ENCODE measurements around the gene TRIM46.
A peak's percentile ranks its signal among the peaks of the same experiment; 100 is the strongest.

Gene TRIM46

GRCh38 chr1:155205969-155206593 lies 32.4 kb downstream of the TRIM46 start:
- Histone ChIP-seq H3K27me3 (replicated peaks; ENCODE audit: control insufficient read depth, insufficient read depth, low read length) (no peaks in the 10 kb centered on the region), H3K36me3 (ENCODE audit: control insufficient read depth, insufficient read depth, low read length) (no peaks in the 10 kb centered on the region), H3K4me3 (replicated peaks; ENCODE audit: low read depth, low read length) (no peak overlapping the region)
- no peak for DNase-seq (ENCODE audit: extremely low read depth, insufficient read length)
- TF ChIP-seq, protein P1, sequence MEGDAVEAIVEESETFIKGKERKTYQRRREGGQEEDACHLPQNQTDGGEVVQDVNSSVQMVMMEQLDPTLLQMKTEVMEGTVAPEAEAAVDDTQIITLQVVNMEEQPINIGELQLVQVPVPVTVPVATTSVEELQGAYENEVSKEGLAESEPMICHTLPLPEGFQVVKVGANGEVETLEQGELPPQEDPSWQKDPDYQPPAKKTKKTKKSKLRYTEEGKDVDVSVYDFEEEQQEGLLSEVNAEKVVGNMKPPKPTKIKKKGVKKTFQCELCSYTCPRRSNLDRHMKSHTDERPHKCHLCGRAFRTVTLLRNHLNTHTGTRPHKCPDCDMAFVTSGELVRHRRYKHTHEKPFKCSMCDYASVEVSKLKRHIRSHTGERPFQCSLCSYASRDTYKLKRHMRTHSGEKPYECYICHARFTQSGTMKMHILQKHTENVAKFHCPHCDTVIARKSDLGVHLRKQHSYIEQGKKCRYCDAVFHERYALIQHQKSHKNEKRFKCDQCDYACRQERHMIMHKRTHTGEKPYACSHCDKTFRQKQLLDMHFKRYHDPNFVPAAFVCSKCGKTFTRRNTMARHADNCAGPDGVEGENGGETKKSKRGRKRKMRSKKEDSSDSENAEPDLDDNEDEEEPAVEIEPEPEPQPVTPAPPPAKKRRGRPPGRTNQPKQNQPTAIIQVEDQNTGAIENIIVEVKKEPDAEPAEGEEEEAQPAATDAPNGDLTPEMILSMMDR (IDR thresholded peaks at IDR 0.05; ENCODE audit: insufficient read depth, low read length, poor library complexity, severe bottlenecking) = no peak

DNA sequence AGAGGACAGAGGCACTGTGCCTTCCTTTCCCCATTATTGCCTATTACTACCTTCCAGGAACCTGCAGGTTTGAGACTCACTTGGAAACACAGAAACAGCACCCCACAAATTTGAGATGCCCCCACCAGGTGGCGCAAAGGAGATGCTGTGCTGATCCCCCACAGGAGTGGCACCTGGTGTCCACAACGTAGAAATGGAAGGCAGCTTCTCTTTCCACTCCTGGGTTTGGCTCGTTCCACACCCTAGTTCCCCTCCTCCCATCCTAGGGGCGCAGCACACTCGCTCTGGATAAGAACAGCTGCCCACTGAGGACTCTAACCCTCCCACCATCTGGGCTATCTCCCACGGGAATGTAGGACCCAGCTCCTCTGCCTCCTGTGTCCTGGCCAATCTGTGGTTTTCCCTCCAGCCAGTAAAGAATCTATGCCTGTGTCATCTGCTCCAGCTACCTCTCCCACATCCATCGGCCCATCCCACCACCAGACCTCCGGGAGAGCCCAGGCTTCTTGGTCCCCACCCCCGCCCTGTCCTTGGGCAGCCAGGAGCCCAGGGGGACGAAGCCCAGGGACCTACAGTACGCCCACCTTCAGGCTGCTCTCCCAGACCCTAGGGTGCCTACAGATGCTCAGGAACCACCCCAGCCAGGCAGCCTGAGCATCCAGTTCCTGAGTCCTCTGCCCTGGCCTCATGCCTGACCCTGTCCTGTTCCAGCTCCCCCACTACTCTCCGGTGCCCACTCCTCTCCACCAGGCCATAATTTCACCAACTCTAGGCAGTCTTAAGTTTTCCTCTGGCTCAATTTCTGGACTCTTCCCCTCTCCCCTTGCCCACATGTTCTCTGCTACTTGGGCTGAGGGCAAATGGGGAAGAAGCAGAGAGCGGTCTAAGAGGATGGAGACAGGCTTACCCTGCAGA lies 33.5 kb downstream of the TRIM46 start:
- no peaks in the 10 kb centered on the region for H3K27me3 ChIP-seq (replicated peaks; ENCODE audit: control insufficient read depth, insufficient read depth, low read length)
- H3K4me3 ChIP-seq (replicated peaks; ENCODE audit: low read depth, low read length) = no peak overlapping the region
- TF ChIP-seq, protein P1 (IDR thresholded peaks at IDR 0.05; ENCODE audit: insufficient read depth, low read length, poor library complexity, severe bottlenecking) = peak; percentile 90
- peak; percentile 62 for DNase-seq (ENCODE audit: extremely low read depth, insufficient read length)
- peaks cover 1% of the 10 kb centered on the region; the same call in 1 of the 2 replicates for H3K36me3 ChIP-seq (ENCODE audit: control insufficient read depth, insufficient read depth, low read length)

GRCh38 chr1:155207806-155208540 lies 34.3 kb downstream of the TRIM46 start, which contains the start of gene THBS3:
Gene THBS3, minus strand, starts transcription at chr1:155207897. Its CDS starts 21 bp downstream, at chr1:155207876.
- TF ChIP-seq, protein P1 (IDR thresholded peaks at IDR 0.05; ENCODE audit: insufficient read depth, low read length, poor library complexity, severe bottlenecking) = no peak
- no peak for DNase-seq (ENCODE audit: extremely low read depth, insufficient read length)
- H3K4me3 ChIP-seq (replicated peaks; ENCODE audit: low read depth, low read length) = peak within 1 kb of the TSS; percentile 95

GRCh38 chr1:155208541-155209311 lies 35.1 kb downstream of the TRIM46 start, which contains the start of gene MTX1:
Gene MTX1, plus strand, starts transcription at chr1:155208695. Its CDS starts 110 bp downstream, at chr1:155208805.
- H3K27me3 ChIP-seq (replicated peaks; ENCODE audit: control insufficient read depth, insufficient read depth, low read length) = no peaks in the 10 kb centered on the region
- DNase-seq (ENCODE audit: extremely low read depth, insufficient read length) = peak; percentile 86
- H3K36me3 ChIP-seq (ENCODE audit: control insufficient read depth, insufficient read depth, low read length) = peaks cover 2% of the 10 kb centered on the region; the same call in 1 of the 2 replicates
- peak within 1 kb of the TSS; percentile 95 for H3K4me3 ChIP-seq (replicated peaks; ENCODE audit: low read depth, low read length)
- TF ChIP-seq, protein P1 (IDR thresholded peaks at IDR 0.05; ENCODE audit: insufficient read depth, low read length, poor library complexity, severe bottlenecking) = no peak

More at GRCh38 chr1:155207806-155208540, 34.3 kb downstream of the TRIM46 start, which contains the start of gene THBS3:
- H3K27me3 ChIP-seq (replicated peaks; ENCODE audit: control insufficient read depth, insufficient read depth, low read length) = no peaks in the 10 kb centered on the region
- H3K36me3 ChIP-seq (ENCODE audit: control insufficient read depth, insufficient read depth, low read length) = peaks cover 2% of the 10 kb centered on the region; the same call in 1 of the 2 replicates

DNA sequence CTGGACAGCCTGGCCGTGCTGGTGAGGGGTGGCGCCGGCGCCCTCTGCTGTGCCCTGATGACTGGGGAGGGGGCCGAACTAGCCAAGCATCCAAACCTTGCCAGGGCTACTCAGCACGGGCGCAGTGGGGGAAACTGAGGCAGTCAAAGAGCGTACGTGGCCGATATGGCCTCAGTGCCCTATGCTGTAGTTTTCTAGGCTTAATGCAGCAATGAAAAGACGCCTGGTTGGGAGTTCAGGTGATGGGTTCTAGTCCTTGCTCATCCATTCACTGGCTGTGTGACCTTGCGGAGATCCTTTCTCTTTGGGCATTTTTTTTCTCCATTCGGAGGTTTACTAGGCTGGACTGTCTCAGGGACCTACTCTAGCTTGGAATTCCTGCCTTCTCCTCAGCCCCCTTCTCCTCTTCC lies 35.7 kb downstream of the TRIM46 start:
- TF ChIP-seq, protein P1 (IDR thresholded peaks at IDR 0.05; ENCODE audit: insufficient read depth, low read length, poor library complexity, severe bottlenecking) = no peak
- DNase-seq (ENCODE audit: extremely low read depth, insufficient read length) = no peak
- Histone ChIP-seq H3K27me3 (replicated peaks; ENCODE audit: control insufficient read depth, insufficient read depth, low read length) (no peaks in the 10 kb centered on the region), H3K4me3 (replicated peaks; ENCODE audit: low read depth, low read length) (peak overlapping the region; percentile 95), H3K36me3 (ENCODE audit: control insufficient read depth, insufficient read depth, low read length) (peaks cover 2% of the 10 kb centered on the region; the same call in 1 of the 2 replicates)
